MM.1S (cell line): Measurements from ENCODE around the gene TMEM132D.

ENCODE experiments used
- EZH2 ChIP-seq: fragments of 300-600 bp; sonication (generic); optimal IDR thresholded peaks from 2 replicates; pipeline ENCODE3; 2017; ENCODE audit warnings: low read depth, mild to moderate bottlenecking, antibody characterized with exemption, low read length, mixed read lengths
- TF ChIP-seq, protein P1 (sequence below): fragments of 300-600 bp; sonication (generic); IDR thresholded peaks from 2 replicates; pipeline ENCODE4 v1.5.1; 2016; ENCODE audit warnings: antibody characterized with exemption, low read length, mixed read lengths

DNA sequence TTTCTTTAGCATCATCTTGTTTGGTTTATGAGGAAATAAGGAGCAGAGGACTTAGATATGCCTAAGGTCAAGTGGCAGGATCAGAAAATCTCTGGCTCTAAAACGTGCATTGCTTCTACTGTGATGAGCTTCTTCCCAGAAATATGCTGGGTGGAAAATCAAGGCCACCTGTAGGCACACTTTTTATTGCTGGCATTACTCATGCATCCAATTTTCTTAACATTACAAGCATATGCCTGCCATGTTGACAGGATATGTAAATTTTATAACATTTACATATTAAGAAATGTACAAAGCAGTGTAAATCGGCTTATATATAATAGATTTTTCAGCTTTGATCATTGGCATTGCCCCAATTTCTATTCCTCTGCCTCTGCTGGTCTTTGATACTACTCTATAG lies 409.6 kb downstream of the TMEM132D start:
- TF ChIP-seq, protein P1, sequence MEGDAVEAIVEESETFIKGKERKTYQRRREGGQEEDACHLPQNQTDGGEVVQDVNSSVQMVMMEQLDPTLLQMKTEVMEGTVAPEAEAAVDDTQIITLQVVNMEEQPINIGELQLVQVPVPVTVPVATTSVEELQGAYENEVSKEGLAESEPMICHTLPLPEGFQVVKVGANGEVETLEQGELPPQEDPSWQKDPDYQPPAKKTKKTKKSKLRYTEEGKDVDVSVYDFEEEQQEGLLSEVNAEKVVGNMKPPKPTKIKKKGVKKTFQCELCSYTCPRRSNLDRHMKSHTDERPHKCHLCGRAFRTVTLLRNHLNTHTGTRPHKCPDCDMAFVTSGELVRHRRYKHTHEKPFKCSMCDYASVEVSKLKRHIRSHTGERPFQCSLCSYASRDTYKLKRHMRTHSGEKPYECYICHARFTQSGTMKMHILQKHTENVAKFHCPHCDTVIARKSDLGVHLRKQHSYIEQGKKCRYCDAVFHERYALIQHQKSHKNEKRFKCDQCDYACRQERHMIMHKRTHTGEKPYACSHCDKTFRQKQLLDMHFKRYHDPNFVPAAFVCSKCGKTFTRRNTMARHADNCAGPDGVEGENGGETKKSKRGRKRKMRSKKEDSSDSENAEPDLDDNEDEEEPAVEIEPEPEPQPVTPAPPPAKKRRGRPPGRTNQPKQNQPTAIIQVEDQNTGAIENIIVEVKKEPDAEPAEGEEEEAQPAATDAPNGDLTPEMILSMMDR: no peak
- TF ChIP-seq EZH2: no peak
